H1 (cell line): ENCODE measurements around the gene ARID4B. TPM values are rescaled to one million over a fixed set of nuclear protein-coding genes. Genes with fewer than 3 reads are reported as not detected.

Source experiments
- CTCF ChIA-PET: fragments of 300-600 bp; sonication (Branson Sonifier 250); formaldehyde crosslinking; loops from one replicate; lab custom pipeline; 2021; ENCODE audit not compliant: partially characterized antibody; lab: Charles Lee
- POLR2A ChIA-PET: fragments of 300-600 bp; sonication (Branson Sonifier 250); formaldehyde crosslinking; loops from one replicate; lab custom pipeline; 2021; ENCODE audit warnings: inconsistent platforms; ENCODE audit not compliant: partially characterized antibody; lab: Charles Lee
- DNase-seq, 2 experiments: peaks; one replicate each; pipeline versions ENCODE4 v3.0.0 to v3.0.0-alpha.2; 2010 to 2022; ENCODE audit warnings: low spot score in 2 of 2, low read depth in 1 of 2, mixed read lengths in 1 of 2
- FAIRE-seq: peaks from 2 replicates; lab custom pipeline; 2011; peaks lifted over from hg19 to GRCh38; lab: Jason Lieb, UNC
- H2AFZ ChIP-seq: 2 replicates; pipeline ENCODE4 v1.8.1; 2012; ENCODE audit warnings: low read length, inconsistent platforms
- H2AK5ac ChIP-seq: 2 replicates; pipeline ENCODE4 v1.6.1; 2013; ENCODE audit warnings: low read depth, low read length
- H2BK120ac ChIP-seq: replicated peaks from 2 replicates; pipeline ENCODE3; 2013; ENCODE audit warnings: low read depth, low read length, inconsistent platforms
- H2BK12ac ChIP-seq: 2 replicates; pipeline ENCODE4 v1.6.1; 2013; ENCODE audit warnings: low read depth, low read length
- H2BK15ac ChIP-seq: 2 replicates; pipeline ENCODE4 v1.6.1; 2013; ENCODE audit warnings: low read length
- H2BK20ac ChIP-seq: 2 replicates; pipeline ENCODE4 v1.6.1; 2013; ENCODE audit warnings: low read length
- H2BK5ac ChIP-seq: 2 replicates; pipeline ENCODE4 v1.6.1; 2013; ENCODE audit warnings: low read depth, low read length
- H3K14ac ChIP-seq: 2 replicates; pipeline ENCODE4 v1.6.1; 2013; ENCODE audit warnings: inconsistent platforms; ENCODE audit not compliant: insufficient read length
- H3K18ac ChIP-seq: 2 replicates; pipeline ENCODE4 v1.6.1; 2013; ENCODE audit warnings: low read length; ENCODE audit errors: extremely low read depth
- H3K23ac ChIP-seq: 2 replicates; pipeline ENCODE4 v1.6.1; 2013; ENCODE audit warnings: inconsistent platforms; ENCODE audit not compliant: insufficient read length
- H3K23me2 ChIP-seq: 2 replicates; pipeline ENCODE4 v1.6.1; 2013; ENCODE audit warnings: low read depth, low read length
- H3K27ac ChIP-seq: 2 replicates; pipeline ENCODE4 v1.6.1; 2011; ENCODE audit warnings: low read depth, low read length, inconsistent platforms
- H3K27me3 ChIP-seq, 4 experiments: replicated peaks in 1 of 4; 1 replicate in 1 of 4; 2 replicates in 3 of 4; pipeline versions ENCODE4 v1.6.1 to v1.8.1; 2011 to 2013; ENCODE audit warnings: low read length in 3 of 4, mild to moderate bottlenecking in 3 of 4, inconsistent platforms in 2 of 4, mixed read lengths in 2 of 4, moderate library complexity in 1 of 4; ENCODE audit not compliant: control insufficient read depth in 3 of 4, insufficient read depth in 3 of 4; ENCODE audit errors: extremely low read depth in 1 of 4
- H3K36me3 ChIP-seq, 4 experiments: 2 replicates each; pipeline versions ENCODE4 v1.6.1 to v1.8.1; 2011 to 2013; ENCODE audit warnings: mild to moderate bottlenecking in 4 of 4, low read length in 3 of 4, moderate library complexity in 2 of 4, control low read depth in 1 of 4, inconsistent platforms in 1 of 4; ENCODE audit not compliant: insufficient read depth in 4 of 4, control insufficient read depth in 2 of 4
- H3K4ac ChIP-seq: replicated peaks from 2 replicates; pipeline ENCODE3; 2013; ENCODE audit warnings: low read length, low read depth, mixed read lengths, inconsistent platforms; ENCODE audit not compliant: insufficient read length
- H3K4me1 ChIP-seq, 4 experiments: replicated peaks in 1 of 4; 1 replicate in 1 of 4; 2 replicates in 3 of 4; pipeline versions ENCODE4 v1.6.1 to v1.8.1; 2011 to 2013; ENCODE audit warnings: low read length in 3 of 4, inconsistent platforms in 2 of 4, mixed read lengths in 1 of 4; ENCODE audit not compliant: insufficient read depth in 4 of 4, control insufficient read depth in 3 of 4
- H3K4me2 ChIP-seq, 2 experiments: 2 replicates each; pipeline versions ENCODE4 v1.6.1 to v1.8.1; 2011 to 2013; ENCODE audit warnings: low read depth in 2 of 2, low read length in 2 of 2, control low read depth in 1 of 2, inconsistent platforms in 1 of 2, mild to moderate bottlenecking in 1 of 2; ENCODE audit not compliant: insufficient read depth in 1 of 2
- H3K4me3 ChIP-seq, 4 experiments: fragments of 200-600, 300-600 bp in 1 of 4; sonication (generic), shearing (Covaris generic), sonication (Bioruptor Twin) in 1 of 4; 2 replicates each; pipeline versions ENCODE4 v1.5.1 to v1.8.1; 2011 to 2016; ENCODE audit warnings: low read length in 4 of 4, low read depth in 3 of 4, control low read depth in 2 of 4, inconsistent platforms in 2 of 4, mild to moderate bottlenecking in 2 of 4, mixed read lengths in 1 of 4, moderate library complexity in 1 of 4; ENCODE audit not compliant: insufficient read depth in 2 of 4; ENCODE audit errors: extremely low read depth in 1 of 4
- H3K56ac ChIP-seq: replicated peaks from 2 replicates; pipeline ENCODE3; 2013; ENCODE audit warnings: low read depth, mild to moderate bottlenecking, mixed read lengths, low read length, inconsistent platforms; ENCODE audit not compliant: insufficient read length
- H3K79me1 ChIP-seq: 2 replicates; pipeline ENCODE4 v1.6.1; 2013; ENCODE audit warnings: low read depth, low read length, control low read depth
- H3K79me2 ChIP-seq, 2 experiments: 2 replicates each; pipeline versions ENCODE4 v1.6.1 to v1.8.1; 2012 to 2013; ENCODE audit warnings: low read length in 2 of 2, mild to moderate bottlenecking in 2 of 2, inconsistent platforms in 1 of 2; ENCODE audit not compliant: insufficient read depth in 2 of 2, control insufficient read depth in 1 of 2
- H3K9ac ChIP-seq, 4 experiments: replicated peaks in 1 of 4; 1 replicate in 1 of 4; 2 replicates in 3 of 4; pipeline versions ENCODE4 v1.6.1 to v1.8.1; 2011 to 2013; ENCODE audit warnings: low read depth in 3 of 4, low read length in 3 of 4, control low read depth in 2 of 4, mild to moderate bottlenecking in 2 of 4, moderate library complexity in 2 of 4, inconsistent platforms in 1 of 4; ENCODE audit errors: extremely low read depth in 1 of 4
- H3K9me3 ChIP-seq, 2 experiments: 2 replicates each; pipeline versions ENCODE4 v1.6.1 to v1.8.1; 2012 to 2013; ENCODE audit warnings: mild to moderate bottlenecking in 2 of 2, moderate library complexity in 2 of 2, control low read depth in 1 of 2, inconsistent platforms in 1 of 2, low read depth in 1 of 2, low read length in 1 of 2, mixed read lengths in 1 of 2; ENCODE audit not compliant: insufficient read depth in 2 of 2
- H4K20me1 ChIP-seq, 2 experiments: replicated peaks in 1 of 2; 2 replicates each; pipeline versions ENCODE3 to v1.8.1; 2011 to 2013; ENCODE audit warnings: inconsistent platforms in 2 of 2, low read length in 2 of 2, mild to moderate bottlenecking in 1 of 2; ENCODE audit not compliant: insufficient read depth in 2 of 2, control insufficient read depth in 1 of 2
- H4K5ac ChIP-seq: 2 replicates; pipeline ENCODE4 v1.6.1; 2013; ENCODE audit warnings: low read length, low read depth, mixed read lengths, inconsistent platforms; ENCODE audit not compliant: insufficient read length
- H4K8ac ChIP-seq: 2 replicates; pipeline ENCODE4 v1.8.0; 2013; ENCODE audit warnings: mild to moderate bottlenecking, moderate library complexity, low read length, inconsistent platforms; ENCODE audit not compliant: insufficient read depth; ENCODE audit errors: extremely low read depth
- H4K91ac ChIP-seq: replicated peaks from 2 replicates; pipeline ENCODE3; 2013; ENCODE audit warnings: low read length, mixed read lengths, inconsistent platforms; ENCODE audit not compliant: insufficient read length
- CEBPB ChIP-seq: IDR thresholded peaks from 2 replicates; pipeline ENCODE4 v1.6.1; 2012; ENCODE audit warnings: low read depth, low read length
- NRF1 ChIP-seq: IDR thresholded peaks from 2 replicates; pipeline ENCODE4 v1.6.1; 2011; ENCODE audit warnings: mild to moderate bottlenecking, low read depth, low read length, improper control_type of control experiment
- SP4 ChIP-seq: IDR thresholded peaks from 2 replicates; pipeline ENCODE4 v1.6.1; 2012; ENCODE audit warnings: low read length, inconsistent platforms
- WGBS, 2 experiments: shearing (Covaris generic) in 1 of 2; methylation state at CpG; one replicate each; pipeline versions ENCODE4 v1.1.6 to v1.1.7; 2013 to 2015; ENCODE audit warnings: low lambda C conversion rate in 2 of 2, mixed read lengths in 2 of 2, inconsistent platforms in 1 of 2, low coverage in 1 of 2, missing lambda C conversion rate in 1 of 2; ENCODE audit not compliant: insufficient replicate concordance in 2 of 2, insufficient coverage in 1 of 2, insufficient read length in 1 of 2; ENCODE audit errors: extremely low coverage in 1 of 2, missing lambda C conversion rate in 1 of 2; 5-methylcytosine and 5-hydroxymethylcytosine counted together
- polyA plus RNA-seq, 7 experiments: library from polyadenylated mRNA; depleted of rRNA in 3 of 7; stranded (reverse) in 5 of 7; unstranded in 2 of 7; fragments of >200 nt in 5 of 7; fragments of 200-250 nt in 2 of 7; gene quantifications; 1 replicate in 5 of 7; 2 replicates in 1 of 7; 4 replicates in 1 of 7; pipeline versions ENCODE4 v1.2.1 to v1.2.3, GENCODE V29; 2011 to 2013; ENCODE audit warnings: missing spikeins in 2 of 7, mixed read lengths in 2 of 7
- total RNA-seq: library from RNA; stranded (reverse); fragmentation: NEBNext Ultra II Directional; extraction: Animal tissue kit (Norgen Biotek cat#: 25700); gene quantifications from 2 replicates; pipeline ENCODE4 v1.2.1, GENCODE V29; 2021

ARID4B gene
- total and polyA plus RNA-seq, 2 of the 8 experiments (the other 6 are each of a cell fraction or from before 2014, with no cell fraction given) = 5.1 to 28.8 TPM

DNA sequence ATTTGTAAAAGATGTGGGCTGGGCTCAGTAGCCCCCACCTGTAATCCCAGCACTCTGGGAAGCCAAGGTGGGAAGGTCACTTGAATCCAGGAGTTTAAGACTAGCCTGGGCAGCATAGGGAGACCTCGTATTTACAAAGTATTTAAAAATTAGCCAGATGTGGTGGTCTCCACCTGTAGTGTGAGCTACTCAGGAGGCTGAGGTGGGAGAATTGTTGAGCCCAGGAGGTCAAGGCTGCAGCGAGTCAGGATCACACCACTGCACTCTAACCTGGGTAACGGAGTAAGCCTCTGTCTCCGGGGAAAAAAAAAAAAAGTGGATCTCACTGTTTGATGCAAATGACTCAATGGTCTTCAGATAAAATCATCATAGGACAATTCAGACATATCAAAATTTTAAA is 89.4 kb downstream of the ARID4B start:
- Histone ChIP-seq H3K36me3 (peaks cover 0 to 30% (median 10%) of the 10 kb centered on the region in 4 experiments; a peak in 5 of 8 replicates), H3K18ac (no peak overlapping the region), H3K27ac (no peak overlapping the region), H3K4me1 (no peaks in the 10 kb centered on the region), H2AK5ac (no peak overlapping the region), H2BK5ac (no peak overlapping the region; the same call in 1 of the 2 replicates), H3K23me2 (no peaks in the 10 kb centered on the region), H4K8ac (no peak overlapping the region), H3K27me3 (no peaks in the 10 kb centered on the region), H2AFZ (no peak overlapping the region), H2BK12ac (no peak overlapping the region), H3K4me3 (no peak overlapping the region), H3K79me1 (no peaks in the 10 kb centered on the region; the same call in 1 of the 2 replicates), H4K91ac (no peak overlapping the region), H4K20me1 (no peaks in the 10 kb centered on the region), H3K4ac (no peak overlapping the region), H2BK20ac (no peak overlapping the region), H2BK120ac (no peak overlapping the region), H3K79me2 (0 out of 4 replicates have a peak, but pooled peaks cover 0 to 3% of the 10 kb centered on the region in 2 experiments), H3K23ac (no peak overlapping the region), H3K56ac (no peak overlapping the region), H4K5ac (no peak overlapping the region), H3K14ac (no peak overlapping the region), H2BK15ac (no peak overlapping the region), H3K4me2 (no peak overlapping the region), H3K9ac (no peak overlapping the region), H3K9me3 (no peaks in the 10 kb centered on the region)
- ChIA-PET POLR2A (interaction anchor here (0.9 to 1.7 kb wide), 3 partner anchors 26 to 93 kb away, joined by 3 read pairs; partner anchors contain the start of gene RBM34), CTCF (interaction anchor here (1.2 kb wide), 1 partner anchor 178 kb away, joined by 4 read pairs; no protein-coding TSS in a partner anchor)
- no peak for FAIRE-seq
- 100% methylated on average over 4 of the region's 4 CpGs; no CpG with 5 or more reads in 1 of the 2 experiments for WGBS, 2 experiments
- DNase-seq = no peak
- TF ChIP-seq SP4 = no peak
- TF ChIP-seq NRF1 = no peak
- no peak for TF ChIP-seq CEBPB
